MCF 10A (cell line): ENCODE results near the gene EIF4E1B. TPM values are rescaled to one million over a fixed set of nuclear protein-coding genes. Genes with fewer than 3 reads are reported as not detected.

ENCODE experiments used
- BruUV-seq: library from RNA; stranded (reverse); fragments of 400-500 nt; replicated peaks from 2 replicates; lab custom pipeline; 2021; lab: Mats Ljungman, UMichigan
- CTCF ChIA-PET: fragments of 300-600 bp; sonication (Branson Sonifier 250); formaldehyde crosslinking; extraction: SDS; loops from one replicate; lab custom pipeline; 2021; ENCODE audit warnings: antibody characterized with exemption, inconsistent platforms; lab: Yijun Ruan, JAX
- POLR2A ChIA-PET: fragments of 300-600, 350-650 bp; sonication (Branson Sonifier 250); formaldehyde crosslinking; extraction: SDS; loops from one replicate; lab custom pipeline; 2020; ENCODE audit warnings: antibody characterized with exemption, inconsistent platforms; lab: Yijun Ruan, JAX
- DNase-seq: peaks from one replicate; pipeline ENCODE4 v3.0.0-alpha.2; 2018; ENCODE audit not compliant: unreplicated experiment
- H3K27ac Mint-ChIP-seq: one replicate; pipeline ENCODE4 v1.8.0; 2022; ENCODE audit warnings: mild to moderate bottlenecking, low read depth, mixed read lengths; ENCODE audit not compliant: unreplicated experiment
- H3K27me3 Mint-ChIP-seq: one replicate; pipeline ENCODE4 v1.8.0; 2022; ENCODE audit warnings: mixed read lengths; ENCODE audit not compliant: insufficient read depth, unreplicated experiment
- H3K36me3 Mint-ChIP-seq: one replicate; pipeline ENCODE4 v1.8.0; 2022; ENCODE audit warnings: mild to moderate bottlenecking, moderate library complexity, mixed read lengths; ENCODE audit not compliant: insufficient read depth, unreplicated experiment
- H3K4me1 Mint-ChIP-seq: one replicate; pipeline ENCODE4 v1.8.0; 2022; ENCODE audit warnings: mixed read lengths; ENCODE audit not compliant: insufficient read depth, unreplicated experiment
- H3K4me3 Mint-ChIP-seq: one replicate; pipeline ENCODE4 v1.8.0; 2022; ENCODE audit warnings: mild to moderate bottlenecking, moderate library complexity, mixed read lengths; ENCODE audit not compliant: unreplicated experiment
- H3K9me3 Mint-ChIP-seq: one replicate; pipeline ENCODE4 v1.8.0; 2022; ENCODE audit warnings: mixed read lengths; ENCODE audit not compliant: unreplicated experiment
- CTCF ChIP-seq: fragments of 200-600 bp; IDR thresholded peaks from one replicate; pipeline ENCODE4 v1.8.0; 2022; ENCODE audit warnings: antibody characterized with exemption, mild to moderate bottlenecking; ENCODE audit not compliant: unreplicated experiment
- intact Hi-C: fragments of 100-400 bp; cut with micrococcal nuclease; formaldehyde crosslinking; loops from 2 replicates; pipeline ENCODE4 v1.14.1; 2022
- total RNA-seq: library from RNA; stranded (reverse); gene quantifications from 2 replicates; pipeline ENCODE4 v1.2.3, GENCODE V29; 2022

The EIF4E1B gene
- total RNA-seq, 1 experiment from 2014 or later, result not detected

GRCh38 chr5:176647030-176647842 lies 16.8 kb downstream of the EIF4E1B start, which contains the start of gene TSPAN17:
TSS of gene TSPAN17 (plus strand) at chr5:176647484. CDS start at chr5:176647616, 132 bp downstream.
- POLR2A ChIA-PET, result interaction anchor here (0.6 to 2.6 kb wide), 25 partner anchors 11 to 1660 kb away, joined by 3 to 28 read pairs (median 4); partner anchors contain the start of genes CLTB, FAF2, HIGD2A and NOP16
- H3K36me3 Mint-ChIP-seq, result no peaks in the 10 kb centered on the region
- intact Hi-C loops, result loop anchor here (1.0 to 5.0 kb wide), 4 partner anchors 36 to 230 kb away; no protein-coding TSS in a partner anchor

GRCh38 chr5:176647843-176648473 lies 17.5 kb downstream of the EIF4E1B start:
- Mint-ChIP-seq H3K27me3 (no peaks in the 10 kb centered on the region), H3K27ac (peak overlapping the region; percentile 76), H3K36me3 (no peaks in the 10 kb centered on the region), H3K4me3 (peak overlapping the region; percentile 80), H3K9me3 (no peaks in the 10 kb centered on the region), H3K4me1 (peaks cover 21% of the 10 kb centered on the region)
- CTCF ChIA-PET, result interaction anchor here (0.5 to 9.4 kb wide), 6 partner anchors 11 to 155 kb away, joined by 3 to 122 read pairs (median 4); no protein-coding TSS in a partner anchor
- TF ChIP-seq CTCF, result no peak
- intact Hi-C loops, result loop anchor here (1.0 to 5.0 kb wide), 4 partner anchors 37 to 231 kb away; no protein-coding TSS in a partner anchor
- POLR2A ChIA-PET, result interaction anchor here (0.5 to 2.6 kb wide), 14 partner anchors 26 to 438 kb away, joined by 3 to 28 read pairs (median 5); partner anchors contain the start of genes CLTB, FAF2, HIGD2A and NOP16
- BruUV-seq, result TSS peak; percentile 49
- DNase-seq, result peak; percentile 54

More at GRCh38 chr5:176647030-176647842, 16.8 kb downstream of the EIF4E1B start, which contains the start of gene TSPAN17:
- CTCF ChIA-PET, result interaction anchor here (0.5 to 9.4 kb wide), 22 partner anchors 12 to 234 kb away, joined by 3 to 122 read pairs (median 4); partner anchors contain the start of genes EIF4E1B, GPRIN1 and SNCB
- peak; percentile 100 for DNase-seq
- TF ChIP-seq CTCF, result peak; percentile 49
- Mint-ChIP-seq H3K27ac (peak within 1 kb of the TSS; percentile 76), H3K4me1 (peaks cover 21% of the 10 kb centered on the region), H3K4me3 (peak within 1 kb of the TSS; percentile 80), H3K27me3 (no peaks in the 10 kb centered on the region), H3K9me3 (no peaks in the 10 kb centered on the region)
- no TSS peak for BruUV-seq

DNA sequence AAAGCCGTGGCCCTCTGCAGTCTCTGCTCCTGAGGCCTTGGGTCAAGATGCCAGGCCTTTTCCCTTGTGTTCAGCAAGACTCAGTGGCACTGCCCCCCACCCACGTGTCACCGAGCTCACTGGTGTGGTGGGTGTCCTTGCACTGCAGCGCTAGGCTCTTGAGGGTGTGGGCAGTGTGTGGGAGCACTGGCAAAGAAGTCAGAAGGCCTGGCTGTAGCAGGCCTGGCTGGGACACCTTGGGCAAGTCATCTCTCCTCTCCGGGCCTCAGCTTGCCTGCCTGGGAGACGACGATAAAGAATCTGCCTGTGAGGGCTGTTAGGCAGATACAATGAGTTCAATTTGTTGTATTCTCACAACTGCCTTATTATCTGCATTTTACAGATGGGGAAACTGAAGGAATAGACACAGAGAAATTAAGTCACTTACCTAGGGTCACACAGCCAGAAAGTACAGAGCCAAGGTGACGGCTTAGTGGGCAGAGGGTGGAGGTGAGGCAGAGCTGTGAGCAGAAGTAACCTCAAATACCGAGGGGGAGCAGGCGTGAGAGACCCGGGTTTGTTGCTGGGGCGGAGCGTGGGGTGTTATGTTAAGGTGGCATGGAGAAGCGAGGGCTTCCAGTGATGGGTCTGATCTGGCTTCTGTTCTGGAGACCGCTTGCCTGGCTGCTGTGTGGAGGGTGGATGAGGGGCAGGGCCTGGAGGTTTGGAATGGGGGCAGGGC lies 18.2 kb downstream of the EIF4E1B start:
- peak overlapping the region; percentile 76 for H3K27ac Mint-ChIP-seq
- ChIA-PET POLR2A (interaction anchor here (0.5 to 2.6 kb wide), 9 partner anchors 27 to 373 kb away, joined by 3 to 28 read pairs (median 10); partner anchors contain the start of genes CLTB, FAF2, HIGD2A and NOP16), CTCF (interaction anchor here (0.6 to 9.4 kb wide), 6 partner anchors 10 to 155 kb away, joined by 3 to 122 read pairs (median 4); no protein-coding TSS in a partner anchor)
- no peak for DNase-seq
- H3K4me3 Mint-ChIP-seq, result peak overlapping the region; percentile 80
- H3K9me3 Mint-ChIP-seq, result no peaks in the 10 kb centered on the region
- intact Hi-C loops, result loop anchor here (5.0 kb wide), 1 partner anchor 91 kb away; no protein-coding TSS in a partner anchor
- H3K36me3 Mint-ChIP-seq, result no peaks in the 10 kb centered on the region
- TF ChIP-seq CTCF, result no peak
- BruUV-seq, result no TSS peak
- H3K27me3 Mint-ChIP-seq, result no peaks in the 10 kb centered on the region
- H3K4me1 Mint-ChIP-seq, result peaks cover 28% of the 10 kb centered on the region
